PC-9 (cell line): ENCODE results near the gene ANKRD30B. TPM values are rescaled to one million over a fixed set of nuclear protein-coding genes. Genes with fewer than 3 reads are reported as not detected.
"Not testable (repeated sequence)": the region's sequence is repeated elsewhere in the genome, so short reads cannot be mapped to it uniquely, and the experiment has no call there.

Experiments
- BruUV-seq: library from RNA; stranded (reverse); fragments of 400-500 nt; replicated peaks from 2 replicates; lab custom pipeline; 2021; lab: Mats Ljungman, UMichigan
- CTCF ChIA-PET: fragments of 300-600 bp; sonication (Branson Sonifier 250); formaldehyde crosslinking; loops from one replicate; lab custom pipeline; 2022; ENCODE audit warnings: antibody characterized with exemption; lab: Charles Lee
- POLR2A ChIA-PET: fragments of 300-600 bp; sonication (Branson Sonifier 250); formaldehyde crosslinking; loops from one replicate; lab custom pipeline; 2022; ENCODE audit warnings: antibody characterized with exemption; ENCODE audit not compliant: unreplicated experiment; lab: Charles Lee
- DNase-seq, 2 experiments: peaks; one replicate each; pipeline versions ENCODE4 v3.0.0 to v3.0.0-alpha.2; 2015 to 2022; ENCODE audit warnings: mixed read lengths in 1 of 2
- H2AFZ ChIP-seq: fragments of 200-600 bp; sonication (generic); 2 replicates; pipeline ENCODE4 v1.8.1; 2017; ENCODE audit warnings: antibody characterized with exemption
- H3F3A ChIP-seq: fragments of 200-600 bp; sonication (generic); 2 replicates; pipeline ENCODE4 v1.8.1; 2017; ENCODE audit warnings: antibody characterized with exemption, mild to moderate bottlenecking, low read depth; ENCODE audit not compliant: insufficient read depth
- H3K27ac ChIP-seq: fragments of 200-600 bp; sonication (generic); 2 replicates; pipeline ENCODE4 v1.6.1; 2016; ENCODE audit warnings: mixed run types
- H3K27me3 ChIP-seq: fragments of 200-600 bp; sonication (generic); 2 replicates; pipeline ENCODE4 v1.6.1; 2016; ENCODE audit warnings: low read depth, mixed run types; ENCODE audit not compliant: insufficient read depth
- H3K36me3 ChIP-seq: fragments of 200-600 bp; sonication (generic); 2 replicates; pipeline ENCODE4 v1.6.1; 2016; ENCODE audit warnings: low read depth, mixed run types
- H3K4me1 ChIP-seq: fragments of 200-600 bp; sonication (generic); replicated peaks from 2 replicates; pipeline ENCODE4 v1.6.1; 2016; ENCODE audit warnings: mixed run types; ENCODE audit not compliant: insufficient read depth
- H3K4me2 ChIP-seq: fragments of 200-600 bp; sonication (generic); 2 replicates; pipeline ENCODE4 v1.6.1; 2017; ENCODE audit warnings: mixed run types
- H3K4me3 ChIP-seq: fragments of 200-600 bp; sonication (generic); 2 replicates; pipeline ENCODE4 v1.6.1; 2016; ENCODE audit warnings: mixed run types
- H3K79me2 ChIP-seq: fragments of 200-600 bp; sonication (generic); 2 replicates; pipeline ENCODE4 v1.6.1; 2017; ENCODE audit warnings: low read depth, mixed run types
- H3K9me2 ChIP-seq: fragments of 200-600 bp; sonication (generic); 2 replicates; pipeline ENCODE4 v1.8.1; 2017; ENCODE audit warnings: mild to moderate bottlenecking; ENCODE audit not compliant: insufficient read depth
- H3K9me3 ChIP-seq: fragments of 200-600 bp; sonication (generic); 2 replicates; pipeline ENCODE4 v1.8.1; 2016; ENCODE audit warnings: low read depth; ENCODE audit not compliant: insufficient read depth
- H4K20me1 ChIP-seq: fragments of 200-600 bp; sonication (generic); 2 replicates; pipeline ENCODE4 v1.8.1; 2017; ENCODE audit not compliant: insufficient read depth
- CTCF ChIP-seq: fragments of 200-600 bp; sonication (generic); conservative IDR thresholded peaks from 2 replicates; pipeline ENCODE4 v1.6.1; 2017; ENCODE audit warnings: mixed run types, antibody characterized with exemption, mild to moderate bottlenecking, moderate library complexity
- EZH2 ChIP-seq: fragments of 200-600 bp; sonication (generic); IDR thresholded peaks from 2 replicates; pipeline ENCODE4 v1.8.0; 2017; ENCODE audit warnings: antibody characterized with exemption, low read depth
- intact Hi-C: fragments of 100-400 bp; cut with micrococcal nuclease; formaldehyde crosslinking; loops from one replicate; pipeline ENCODE4 v1.10.0; 2022; ENCODE audit not compliant: unreplicated experiment
- total RNA-seq: library from RNA; stranded (reverse); gene quantifications from 2 replicates; pipeline ENCODE4 v1.2.3, GENCODE V29; 2021

ANKRD30B gene
- total RNA-seq, 1 experiment from 2014 or later: not detected

- POLR2A ChIA-PET: no interaction called here
- no peaks in the 10 kb centered on the region for H3F3A ChIP-seq
- H4K20me1 ChIP-seq: no peaks in the 10 kb centered on the region
- H3K9me3 ChIP-seq: no peaks in the 10 kb centered on the region
- TF ChIP-seq EZH2 (no peak), CTCF (no peak)
- H3K4me1 ChIP-seq: no peaks in the 10 kb centered on the region
- CTCF ChIA-PET: no interaction called here
- no peak overlapping the region for H3K27ac ChIP-seq
- no peaks in the 10 kb centered on the region for H3K79me2 ChIP-seq
- no peaks in the 10 kb centered on the region for H3K27me3 ChIP-seq
- no peak overlapping the region for H3K4me2 ChIP-seq
- BruUV-seq: no TSS peak
- H3K9me2 ChIP-seq: no peaks in the 10 kb centered on the region
- H3K4me3 ChIP-seq: no peak overlapping the region
- H3K36me3 ChIP-seq: no peaks in the 10 kb centered on the region
- intact Hi-C loops: no loop called here
- DNase-seq: no peak
- H2AFZ ChIP-seq: no peak overlapping the region
Measured at GRCh38 chr18:14781671-14782070, 33.7 kb downstream of the ANKRD30B start.

GRCh38 chr18:14784133-14784532 is 36.2 kb downstream of the ANKRD30B start:
- no peaks in the 10 kb centered on the region for H3K4me1 ChIP-seq
- no peaks in the 10 kb centered on the region for H3F3A ChIP-seq
- H3K27ac ChIP-seq: no peak overlapping the region
- no peak for DNase-seq
- H3K27me3 ChIP-seq: no peaks in the 10 kb centered on the region
- H2AFZ ChIP-seq: no peak overlapping the region
- intact Hi-C loops: no loop called here
- H3K4me2 ChIP-seq: no peak overlapping the region
- ChIA-PET CTCF (no interaction called here), POLR2A (no interaction called here)
- no TSS peak for BruUV-seq
- TF ChIP-seq CTCF (no peak), EZH2 (no peak)
- no peaks in the 10 kb centered on the region for H4K20me1 ChIP-seq
- H3K36me3 ChIP-seq: no peaks in the 10 kb centered on the region
- H3K9me3 ChIP-seq: no peaks in the 10 kb centered on the region
- H3K4me3 ChIP-seq: no peak overlapping the region
- no peaks in the 10 kb centered on the region for H3K9me2 ChIP-seq
- H3K79me2 ChIP-seq: no peaks in the 10 kb centered on the region

GRCh38 chr18:14796876-14797275 is 48.9 kb downstream of the ANKRD30B start:
- H4K20me1 ChIP-seq, H3K4me3 ChIP-seq, DNase-seq, intact Hi-C loops, H3K9me3 ChIP-seq, H3K4me2 ChIP-seq, H3K27ac ChIP-seq, H3K79me2 ChIP-seq, H3K27me3 ChIP-seq, BruUV-seq, H3K9me2 ChIP-seq, H2AFZ ChIP-seq, POLR2A ChIA-PET, H3K36me3 ChIP-seq, H3F3A ChIP-seq, H3K4me1 ChIP-seq, CTCF ChIA-PET: not testable (repeated sequence)

- H4K20me1 ChIP-seq, H2AFZ ChIP-seq, POLR2A ChIA-PET, H3F3A ChIP-seq, H3K4me2 ChIP-seq, H3K27me3 ChIP-seq, H3K79me2 ChIP-seq, H3K36me3 ChIP-seq, H3K27ac ChIP-seq, CTCF ChIA-PET, H3K9me2 ChIP-seq, H3K4me1 ChIP-seq, intact Hi-C loops, BruUV-seq, H3K4me3 ChIP-seq, H3K9me3 ChIP-seq: not testable (repeated sequence)
- DNase-seq: peak; percentile 2 to 35
Measured at GRCh38 chr18:14797969-14798764, 50.2 kb downstream of the ANKRD30B start.

- BruUV-seq, H2AFZ ChIP-seq, POLR2A ChIA-PET, H3K4me1 ChIP-seq, H3K27ac ChIP-seq, H3K27me3 ChIP-seq, CTCF ChIA-PET, intact Hi-C loops, H3K79me2 ChIP-seq, H4K20me1 ChIP-seq, H3K4me2 ChIP-seq, H3K4me3 ChIP-seq, H3K9me3 ChIP-seq, H3K36me3 ChIP-seq, DNase-seq, H3F3A ChIP-seq, H3K9me2 ChIP-seq: not testable (repeated sequence)
Measured at GRCh38 chr18:14811081-14811480, 63.1 kb downstream of the ANKRD30B start.
